HepG2 (cell line): ENCODE data around the gene TRNT1. TPM values are rescaled to one million over a fixed set of nuclear protein-coding genes. Genes with fewer than 3 reads are reported as not detected.

ENCODE experiments used
- ATAC-seq: fragments of 200-7000 bp; cut with Tn5 transposase; 3 replicates; pipeline ENCODE4 v1.9.1; 2020; ENCODE audit warnings: mild to moderate bottlenecking, moderate library complexity
- BruUV-seq: library from RNA; stranded (reverse); fragments of 400-500 nt; replicated peaks from 2 replicates; lab custom pipeline; 2021; lab: Mats Ljungman, UMichigan
- CTCF ChIA-PET: fragments of 300-600 bp; formaldehyde crosslinking; extraction: SDS; loops from one replicate; lab custom pipeline; 2021; ENCODE audit warnings: low total read pairs, inconsistent platforms, low intra/inter-chr PET ratio; lab: Yijun Ruan, JAX
- POLR2A ChIA-PET: fragments of 350-600 bp; sonication (Branson Sonifier 250); formaldehyde crosslinking; loops from one replicate; lab custom pipeline; 2020; ENCODE audit warnings: antibody characterized with exemption, inconsistent platforms; lab: Yijun Ruan, JAX
- DNase-seq: peaks from one replicate; pipeline ENCODE4 v3.0.0-alpha.2; 2015; ENCODE audit warnings: low spot score
- FAIRE-seq: peaks from 3 replicates; lab custom pipeline; 2011; peaks lifted over from hg19 to GRCh38; lab: Jason Lieb, UNC
- H2AFZ ChIP-seq: one replicate; pipeline ENCODE4 v1.6.1; 2011; ENCODE audit warnings: low read length, inconsistent platforms
- H3K27ac ChIP-seq: fragments of 300-600 bp; 3 replicates; pipeline ENCODE4 v1.8.0; 2011; ENCODE audit warnings: mixed run types, mild to moderate bottlenecking, mixed read lengths, low read length, inconsistent platforms; ENCODE audit not compliant: insufficient read depth; ENCODE audit errors: extremely low read length
- H3K27me3 ChIP-seq, 2 experiments: fragments of 200-600 bp in 1 of 2; 2 replicates in 1 of 2; 3 replicates in 1 of 2; pipeline versions ENCODE4 v1.6.0 to v1.8.0; 2011; ENCODE audit warnings: low read length in 2 of 2, mild to moderate bottlenecking in 2 of 2, moderate library complexity in 2 of 2, inconsistent platforms in 1 of 2; ENCODE audit not compliant: insufficient read depth in 2 of 2, control insufficient read depth in 1 of 2
- H3K36me3 ChIP-seq, 2 experiments: fragments of 200-600 bp in 1 of 2; replicated peaks in 1 of 2; 2 replicates in 1 of 2; 3 replicates in 1 of 2; pipeline versions ENCODE4 v1.5.1 to v1.8.0; 2011; ENCODE audit warnings: low read length in 2 of 2, inconsistent platforms in 1 of 2; ENCODE audit not compliant: insufficient read depth in 2 of 2, control insufficient read depth in 1 of 2
- H3K4me1 ChIP-seq: 2 replicates; pipeline ENCODE4 v1.5.1; 2012; ENCODE audit warnings: low read length, inconsistent platforms; ENCODE audit not compliant: insufficient read depth
- H3K4me2 ChIP-seq: 2 replicates; pipeline ENCODE4 v1.6.0; 2011; ENCODE audit warnings: low read depth, low read length, inconsistent platforms
- H3K4me3 ChIP-seq, 3 experiments: fragments of 200-600 bp in 1 of 3; sonication (generic), shearing (Covaris generic) in 1 of 3; replicated peaks in 1 of 3; 2 replicates each; pipeline ENCODE4 v1.5.1; 2011 to 2016; ENCODE audit warnings: low read length in 3 of 3, inconsistent platforms in 2 of 3, low read depth in 2 of 3, mild to moderate bottlenecking in 2 of 3, control low read depth in 1 of 3, mixed read lengths in 1 of 3; ENCODE audit not compliant: insufficient read depth in 1 of 3
- H3K79me2 ChIP-seq: one replicate; pipeline ENCODE4 v1.6.1; 2011; ENCODE audit warnings: low read length, inconsistent platforms; ENCODE audit not compliant: insufficient read depth
- H3K9ac ChIP-seq: 2 replicates; pipeline ENCODE4 v1.6.0; 2011; ENCODE audit warnings: mild to moderate bottlenecking, low read depth, low read length, inconsistent platforms; ENCODE audit not compliant: insufficient read depth
- H3K9me3 ChIP-seq: 2 replicates; pipeline ENCODE4 v1.5.1; 2012; ENCODE audit warnings: mild to moderate bottlenecking, low read length
- H4K20me1 ChIP-seq: 2 replicates; pipeline ENCODE4 v1.6.0; 2011; ENCODE audit warnings: inconsistent platforms, mild to moderate bottlenecking, low read length, moderate library complexity; ENCODE audit not compliant: insufficient read depth
- ARNT2 ChIP-seq: sonication (generic); formaldehyde crosslinking; IDR thresholded peaks from 2 replicates; pipeline ENCODE4 v1.8.0; 2022; ENCODE audit warnings: mild to moderate bottlenecking, low read depth, missing genetic modification reagents, moderate library complexity
- ERF ChIP-seq: IDR thresholded peaks from 2 replicates; pipeline ENCODE4 v1.6.1; 2018; ENCODE audit warnings: missing biosample characterization, missing genetic modification reagents
- GPN1 ChIP-seq: sonication (generic); formaldehyde crosslinking; IDR thresholded peaks from 2 replicates; pipeline ENCODE4 v1.5.1; 2020; ENCODE audit warnings: missing genetic modification reagents, borderline replicate concordance
- NR2F1 ChIP-seq, 2 experiments: fragments of 450-650 bp in 1 of 2; formaldehyde crosslinking in 1 of 2; IDR thresholded peaks; 2 replicates each; pipeline versions ENCODE4 v1.5.0 to v1.6.1; 2016 to 2020; ENCODE audit warnings: mild to moderate bottlenecking in 1 of 2, missing compliant biosample characterization in 1 of 2, missing genetic modification reagents in 1 of 2, moderate library complexity in 1 of 2
- PHF20 ChIP-seq: sonication (generic); formaldehyde crosslinking; IDR thresholded peaks from 2 replicates; pipeline ENCODE4 v1.5.0; 2020; ENCODE audit warnings: mild to moderate bottlenecking, missing genetic modification reagents
- SPEN ChIP-seq: sonication (generic); formaldehyde crosslinking; IDR thresholded peaks from 2 replicates; pipeline ENCODE4 v1.5.1; 2020; ENCODE audit warnings: low read depth, mild to moderate bottlenecking, missing genetic modification reagents
- ZBTB42 ChIP-seq: sonication (generic); formaldehyde crosslinking; IDR thresholded peaks from 2 replicates; pipeline ENCODE4 v1.5.0; 2020; ENCODE audit warnings: mild to moderate bottlenecking, missing genetic modification reagents
- ZFX ChIP-seq: sonication (generic); formaldehyde crosslinking; IDR thresholded peaks from 2 replicates; pipeline ENCODE4 v1.4.0; 2020; ENCODE audit warnings: mild to moderate bottlenecking, low read depth, missing genetic modification reagents, moderate library complexity
- ZNF446 ChIP-seq: sonication (generic); formaldehyde crosslinking; IDR thresholded peaks from 2 replicates; pipeline ENCODE4 v1.5.0; 2020; ENCODE audit warnings: mild to moderate bottlenecking, missing genetic modification reagents
- ZNF644 ChIP-seq: IDR thresholded peaks from 2 replicates; pipeline ENCODE4 v1.6.1; 2016; ENCODE audit warnings: low read depth
- ZNF790 ChIP-seq: sonication (generic); formaldehyde crosslinking; IDR thresholded peaks from 2 replicates; pipeline ENCODE4 v1.8.0; 2022; ENCODE audit warnings: missing genetic modification reagents, mild to moderate bottlenecking, borderline replicate concordance
- WGBS: methylation state at CpG from one replicate; pipeline ENCODE4 v1.1.6; 2017; ENCODE audit warnings: low lambda C conversion rate; 5-methylcytosine and 5-hydroxymethylcytosine counted together
- in situ Hi-C: cut with HindIII; loops from 2 replicates; pipeline ENCODE4 v1.10.0; 2017; ENCODE audit warnings: low pct_unique_long_range_greater_than_20kb; ENCODE audit not compliant: extremely low pct_ligation_motif_present
- intact Hi-C: fragments of 100-400 bp; cut with micrococcal nuclease; formaldehyde crosslinking; loops from one replicate; pipeline ENCODE4 v1.10.0; 2022; ENCODE audit not compliant: unreplicated experiment
- polyA plus RNA-seq, 8 experiments: library from polyadenylated mRNA; depleted of rRNA in 3 of 8; stranded (reverse) in 7 of 8; unstranded in 1 of 8; fragments of >200 nt; fragmentation: Illumina TruSeq in 4 of 8; extraction: Trizol in 4 of 8; gene quantifications; 2 replicates each; pipeline versions ENCODE4 v1.2.1 to v1.2.3, GENCODE V29; 2011 to 2016; ENCODE audit warnings: low read depth in 4 of 8, missing spikeins in 1 of 8, mixed read lengths in 1 of 8; ENCODE audit not compliant: insufficient read depth in 1 of 8
- total RNA-seq, 5 experiments: library from RNA; depleted of rRNA; stranded (reverse); fragments of >200 nt; fragmentation: Illumina TruSeq; extraction: Trizol; gene quantifications; 2 replicates each; pipeline ENCODE4 v1.2.3, GENCODE V29; 2016; ENCODE audit warnings: low read depth in 1 of 5
- TF ChIP-seq, protein P1 (sequence below): sonication (generic); formaldehyde crosslinking; IDR thresholded peaks from 2 replicates; pipeline ENCODE4 v1.9.0; 2022; ENCODE audit warnings: missing genetic modification reagents, mild to moderate bottlenecking, borderline replicate concordance
- TF ChIP-seq, protein P2 (sequence below): sonication (generic); formaldehyde crosslinking; IDR thresholded peaks from 2 replicates; pipeline ENCODE4 v1.8.0; 2022; ENCODE audit warnings: mild to moderate bottlenecking, missing genetic modification reagents; ENCODE audit not compliant: insufficient replicate concordance

The TRNT1 gene
- total and polyA plus RNA-seq, 2 of the 13 experiments (the other 11 are each of a cell fraction or from before 2014, with no cell fraction given): 9.4 to 27.7 TPM

DNA sequence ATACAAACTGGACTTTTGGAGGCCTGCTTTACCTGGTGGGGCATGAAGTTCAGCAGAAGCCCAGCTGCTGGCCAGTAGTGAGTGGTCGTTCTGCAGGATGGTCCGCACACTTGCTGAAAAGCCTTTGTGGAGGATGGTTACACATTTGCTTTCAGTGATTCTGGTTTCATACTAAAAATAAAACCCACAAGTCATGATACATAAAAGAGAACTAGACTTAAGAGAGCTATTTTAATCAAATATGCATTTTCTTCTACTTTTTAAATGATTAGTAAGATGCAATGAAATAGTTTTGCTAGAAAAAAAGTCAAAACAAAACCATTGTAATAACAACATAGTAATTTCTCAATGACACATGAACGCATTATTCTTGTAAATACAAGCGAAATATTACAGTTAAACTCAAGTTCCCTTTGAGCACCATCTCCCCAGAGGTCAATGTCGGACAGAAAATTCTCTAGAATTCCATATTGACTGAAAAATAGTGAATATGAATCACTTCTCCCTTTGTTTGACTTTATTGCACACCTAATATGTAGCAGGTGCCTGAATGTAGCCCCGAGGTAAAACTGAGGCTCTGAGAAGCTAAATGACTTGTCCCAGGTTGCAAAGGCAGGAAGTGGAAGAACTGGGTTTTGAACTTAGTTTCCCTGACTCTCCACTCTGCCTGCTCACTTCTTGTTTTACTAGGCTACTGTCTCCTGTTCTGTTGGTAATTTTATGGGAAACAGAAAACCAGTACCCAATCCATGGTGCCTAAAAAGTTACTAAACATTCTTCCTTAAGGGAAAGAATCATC is 24.9 kb upstream of the TRNT1 start (continued):
- TF ChIP-seq ARNT2 (CRISPR knock-in tag): no peak

DNA sequence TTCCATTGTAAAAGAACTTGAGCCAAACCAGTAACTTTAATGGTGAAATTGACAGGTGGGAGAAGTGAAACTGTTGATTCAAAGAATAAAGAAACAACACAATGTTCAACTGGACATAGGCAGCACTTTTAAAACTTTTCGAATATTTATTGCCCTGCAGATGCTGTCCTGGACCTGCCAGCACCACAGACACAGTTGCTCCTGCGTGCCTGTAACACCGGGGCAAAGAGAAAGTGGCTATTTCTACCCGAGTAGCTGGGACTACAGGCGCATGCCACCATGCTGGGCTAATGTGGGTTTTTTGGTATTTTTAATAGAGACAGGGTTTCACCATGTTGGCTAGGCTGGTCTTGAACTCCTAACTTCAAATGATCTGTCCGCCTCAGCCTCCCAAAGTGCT is 24.0 kb upstream of the TRNT1 start:
- no peak for FAIRE-seq
- CTCF ChIA-PET: no interaction called here
- BruUV-seq: no TSS peak

More for the DNA sequence above, 24.0 kb upstream of the TRNT1 start:
- no peaks in the 10 kb centered on the region for H3K36me3 ChIP-seq
- H4K20me1 ChIP-seq: no peaks in the 10 kb centered on the region
- in situ Hi-C loops (no loop called here), intact Hi-C loops (no loop called here)
- no peaks in the 10 kb centered on the region for H3K9me3 ChIP-seq
- H3K4me3 ChIP-seq: no peak overlapping the region
- no peaks in the 10 kb centered on the region for H3K4me1 ChIP-seq
- ATAC-seq (no peak), DNase-seq (no peak)
- H3K79me2 ChIP-seq: no peaks in the 10 kb centered on the region
- H3K9ac ChIP-seq: no peak overlapping the region
- POLR2A ChIA-PET: no interaction called here
- peaks cover 0 to 5% of the 10 kb centered on the region in 2 experiments; a peak in 1 of 5 replicates for H3K27me3 ChIP-seq
- H3K27ac ChIP-seq: no peak overlapping the region
- H3K4me2 ChIP-seq: no peak overlapping the region
- WGBS: 12% methylated on average over 6 of the region's 6 CpGs
- H2AFZ ChIP-seq: no peak overlapping the region
- TF ChIP-seq ZFX (no peak), SPEN (CRISPR knock-in tag) (no peak), ZBTB42 (CRISPR knock-in tag) (no peak), GPN1 (no peak), NR2F1 (CRISPR knock-in tag; IDR thresholded peaks at IDR 0.05) (no peak), ZNF790 (no peak), ZNF446 (no peak), PHF20 (CRISPR knock-in tag) (no peak), ERF (CRISPR knock-in tag) (no peak), ZNF644 (CRISPR knock-in tag) (no peak)
- TF ChIP-seq, protein P1, sequence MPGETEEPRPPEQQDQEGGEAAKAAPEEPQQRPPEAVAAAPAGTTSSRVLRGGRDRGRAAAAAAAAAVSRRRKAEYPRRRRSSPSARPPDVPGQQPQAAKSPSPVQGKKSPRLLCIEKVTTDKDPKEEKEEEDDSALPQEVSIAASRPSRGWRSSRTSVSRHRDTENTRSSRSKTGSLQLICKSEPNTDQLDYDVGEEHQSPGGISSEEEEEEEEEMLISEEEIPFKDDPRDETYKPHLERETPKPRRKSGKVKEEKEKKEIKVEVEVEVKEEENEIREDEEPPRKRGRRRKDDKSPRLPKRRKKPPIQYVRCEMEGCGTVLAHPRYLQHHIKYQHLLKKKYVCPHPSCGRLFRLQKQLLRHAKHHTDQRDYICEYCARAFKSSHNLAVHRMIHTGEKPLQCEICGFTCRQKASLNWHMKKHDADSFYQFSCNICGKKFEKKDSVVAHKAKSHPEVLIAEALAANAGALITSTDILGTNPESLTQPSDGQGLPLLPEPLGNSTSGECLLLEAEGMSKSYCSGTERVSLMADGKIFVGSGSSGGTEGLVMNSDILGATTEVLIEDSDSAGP: no peak
- TF ChIP-seq, protein P2, sequence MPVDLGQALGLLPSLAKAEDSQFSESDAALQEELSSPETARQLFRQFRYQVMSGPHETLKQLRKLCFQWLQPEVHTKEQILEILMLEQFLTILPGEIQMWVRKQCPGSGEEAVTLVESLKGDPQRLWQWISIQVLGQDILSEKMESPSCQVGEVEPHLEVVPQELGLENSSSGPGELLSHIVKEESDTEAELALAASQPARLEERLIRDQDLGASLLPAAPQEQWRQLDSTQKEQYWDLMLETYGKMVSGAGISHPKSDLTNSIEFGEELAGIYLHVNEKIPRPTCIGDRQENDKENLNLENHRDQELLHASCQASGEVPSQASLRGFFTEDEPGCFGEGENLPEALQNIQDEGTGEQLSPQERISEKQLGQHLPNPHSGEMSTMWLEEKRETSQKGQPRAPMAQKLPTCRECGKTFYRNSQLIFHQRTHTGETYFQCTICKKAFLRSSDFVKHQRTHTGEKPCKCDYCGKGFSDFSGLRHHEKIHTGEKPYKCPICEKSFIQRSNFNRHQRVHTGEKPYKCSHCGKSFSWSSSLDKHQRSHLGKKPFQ (CRISPR knock-in tag): no peak
